ENCODE data around the gene ZNF79.

Gene ZNF79

DNA sequence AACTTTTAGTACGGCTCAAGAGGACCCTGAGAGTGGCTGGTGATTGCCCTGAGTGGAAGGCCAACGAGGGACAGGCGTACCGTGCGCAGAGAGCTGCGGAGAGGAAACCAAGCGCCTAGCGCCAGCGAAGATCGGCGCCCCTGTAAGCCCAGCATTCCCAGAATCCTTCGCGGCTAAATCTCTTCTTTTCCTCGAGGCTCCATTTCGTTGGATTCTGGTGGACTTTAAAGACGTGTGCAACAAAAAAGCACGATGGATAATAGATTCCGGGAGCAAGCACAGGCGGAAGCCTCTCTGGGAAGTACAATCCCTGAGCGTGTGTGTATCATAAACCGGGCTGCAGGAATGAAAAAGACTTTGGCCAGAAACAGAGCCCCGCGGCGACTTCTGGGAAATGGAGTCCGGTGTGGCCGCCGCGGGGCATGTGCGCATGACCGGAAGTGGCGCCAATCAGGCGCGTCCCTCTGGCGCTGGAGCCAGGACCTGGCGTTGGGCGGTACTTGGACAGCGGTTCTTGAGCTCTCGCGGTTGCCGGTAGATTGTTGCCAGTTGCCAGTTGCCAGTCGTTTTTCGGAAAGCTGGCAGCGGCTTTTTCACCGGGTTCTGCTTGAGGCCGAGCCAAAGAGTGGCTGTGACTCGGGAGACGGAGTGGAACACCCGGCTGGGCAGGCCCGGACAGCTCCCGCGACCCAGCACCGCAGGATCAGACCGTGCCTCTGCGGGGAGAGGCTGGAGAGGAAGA is at the start of gene ZNF79:
Gene ZNF79 (plus strand): TSS at position 449 of the 742 bp plus-strand sequence. CDS start 406 bp downstream, outside the sequence.
- peak; percentile 82 to 88 for DNase-seq (ENCODE audit: low read depth in 1 of 2, low spot score in 1 of 2)

DNA sequence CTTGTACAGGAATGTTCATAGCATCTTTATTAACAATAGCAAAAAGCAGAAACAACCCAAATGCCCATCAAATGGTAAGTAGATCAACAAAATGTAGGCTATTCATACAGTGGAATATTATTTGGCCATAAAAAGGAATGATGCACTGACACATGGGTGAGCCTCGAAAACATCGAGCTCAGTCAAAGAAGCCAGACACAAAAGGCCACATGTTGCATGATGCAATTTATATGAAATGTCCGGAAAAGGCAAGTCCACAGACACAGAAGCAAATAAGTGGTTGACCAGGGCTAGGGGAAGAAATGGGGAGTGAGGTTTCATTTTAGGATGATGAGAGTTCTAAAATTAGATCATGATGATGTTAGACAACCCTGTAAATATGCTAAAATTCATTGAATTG is 43.7 kb upstream of the ZNF79 start:
- DNase-seq (ENCODE audit: low read depth in 1 of 2, low spot score in 1 of 2): no peak

DNA sequence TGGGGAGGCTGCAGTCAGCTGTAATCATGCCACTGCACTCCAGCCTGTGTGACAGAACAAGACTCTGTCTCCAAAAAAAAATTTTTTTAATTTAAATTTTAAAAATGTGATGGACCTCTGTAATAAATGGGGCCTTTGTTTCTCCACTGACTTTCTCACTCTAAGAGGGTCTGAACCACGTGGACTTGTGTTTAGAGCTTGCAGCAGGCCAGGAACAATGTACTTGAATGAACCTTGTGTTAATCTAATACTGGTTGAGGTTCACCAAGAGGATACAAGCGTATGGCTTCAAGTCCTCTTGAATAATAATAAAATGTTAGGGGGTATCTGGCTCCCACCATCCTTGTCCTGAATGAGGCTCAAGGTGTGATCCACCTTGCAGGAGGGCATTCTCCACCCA is 41.6 kb upstream of the ZNF79 start:
- DNase-seq (ENCODE audit: low read depth in 1 of 2, low spot score in 1 of 2): no peak

GRCh38 chr9:127384016-127384730 is 40.0 kb upstream of the ZNF79 start:
- DNase-seq (ENCODE audit: low read depth in 1 of 2, low spot score in 1 of 2): no peak

DNA sequence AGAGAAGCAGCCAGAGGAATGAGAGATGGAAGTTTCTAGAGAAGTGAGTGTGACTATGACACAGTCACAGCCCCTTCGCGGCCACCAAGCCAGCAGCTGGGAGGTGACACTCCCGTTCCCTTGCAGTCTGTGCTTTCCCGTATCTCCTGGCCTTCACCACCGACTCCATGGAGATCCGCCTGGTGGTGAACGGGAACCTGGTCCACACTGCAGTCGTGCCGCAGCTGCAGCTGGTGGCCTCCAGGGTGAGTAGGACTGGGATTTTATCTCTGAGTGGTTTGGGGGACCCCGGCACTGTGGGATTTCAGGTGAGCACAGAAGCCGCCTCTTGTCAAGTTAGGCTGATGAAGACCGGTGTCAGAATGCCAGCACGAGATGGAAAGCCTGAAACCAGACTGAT is 39.3 kb upstream of the ZNF79 start:
- DNase-seq (ENCODE audit: low read depth in 1 of 2, low spot score in 1 of 2): no peak

- no peak for DNase-seq (ENCODE audit: low read depth in 1 of 2, low spot score in 1 of 2)
These were observed 37.9 kb upstream of the ZNF79 start for GRCh38 chr9:127386249-127386648.

DNA sequence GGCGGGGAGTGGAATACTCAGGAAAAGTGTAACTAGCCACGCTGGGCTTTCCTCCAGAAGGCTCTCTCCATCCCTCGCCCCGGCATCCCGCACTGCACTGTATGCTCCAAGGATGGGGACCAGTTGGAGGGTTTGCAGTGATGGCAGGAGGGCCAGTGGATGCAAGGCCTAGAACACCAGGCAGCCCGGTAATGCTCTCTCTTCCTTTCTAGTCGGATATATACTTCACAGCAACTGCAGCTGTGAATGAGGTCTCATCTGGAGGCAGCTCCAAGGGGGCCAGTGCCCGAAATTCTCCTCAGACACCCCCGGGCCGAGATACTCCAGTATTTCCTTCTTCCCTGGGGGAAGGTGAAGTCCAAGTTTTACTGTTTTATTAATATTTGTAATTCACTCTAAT is 37.2 kb upstream of the ZNF79 start:
- no peak for DNase-seq (ENCODE audit: low read depth in 1 of 2, low spot score in 1 of 2)

DNA sequence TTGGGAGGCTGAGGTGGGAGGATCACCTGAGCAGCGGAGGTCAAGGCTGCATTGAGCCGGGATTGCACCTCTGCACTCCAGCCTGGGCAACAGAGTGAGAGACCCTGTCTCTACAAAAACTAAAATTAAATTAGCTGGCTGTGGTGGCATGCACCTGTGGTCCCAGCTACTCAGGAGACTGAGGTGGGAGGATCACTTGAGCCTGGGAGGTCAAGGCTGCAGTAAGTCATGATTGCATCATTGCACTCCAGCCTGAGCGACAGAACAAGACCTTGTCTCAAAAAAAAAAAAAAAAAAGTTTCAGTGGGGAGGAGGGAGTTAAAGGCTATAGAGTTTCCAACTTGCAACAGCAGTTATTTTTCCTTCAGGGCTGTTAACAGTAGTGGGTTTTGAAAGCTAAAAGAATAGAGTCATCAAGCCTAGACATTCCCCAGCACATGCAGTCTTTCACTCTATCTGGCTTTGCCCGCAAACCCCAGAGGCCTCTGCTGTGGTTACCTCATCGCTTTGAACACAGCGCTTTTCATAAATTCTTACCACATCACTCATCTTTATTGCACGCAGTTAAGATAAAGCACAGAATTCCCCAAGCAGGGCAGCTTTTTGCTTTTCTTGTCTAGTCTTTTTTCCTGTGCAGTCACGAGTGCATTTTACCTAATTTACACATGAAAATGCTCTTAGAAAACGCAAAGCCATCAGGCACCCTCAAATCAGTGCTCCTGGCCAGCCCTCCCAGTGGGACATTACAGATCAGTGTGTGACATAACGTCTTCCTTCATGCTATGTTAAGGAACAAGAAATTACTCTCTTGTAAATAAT is 35.9 kb upstream of the ZNF79 start:
- DNase-seq (ENCODE audit: low read depth in 1 of 2, low spot score in 1 of 2): peak; percentile 61 to 85

GRCh38 chr9:127388856-127389238 is 35.3 kb upstream of the ZNF79 start:
- no peak for DNase-seq (ENCODE audit: low read depth in 1 of 2, low spot score in 1 of 2)

DNA sequence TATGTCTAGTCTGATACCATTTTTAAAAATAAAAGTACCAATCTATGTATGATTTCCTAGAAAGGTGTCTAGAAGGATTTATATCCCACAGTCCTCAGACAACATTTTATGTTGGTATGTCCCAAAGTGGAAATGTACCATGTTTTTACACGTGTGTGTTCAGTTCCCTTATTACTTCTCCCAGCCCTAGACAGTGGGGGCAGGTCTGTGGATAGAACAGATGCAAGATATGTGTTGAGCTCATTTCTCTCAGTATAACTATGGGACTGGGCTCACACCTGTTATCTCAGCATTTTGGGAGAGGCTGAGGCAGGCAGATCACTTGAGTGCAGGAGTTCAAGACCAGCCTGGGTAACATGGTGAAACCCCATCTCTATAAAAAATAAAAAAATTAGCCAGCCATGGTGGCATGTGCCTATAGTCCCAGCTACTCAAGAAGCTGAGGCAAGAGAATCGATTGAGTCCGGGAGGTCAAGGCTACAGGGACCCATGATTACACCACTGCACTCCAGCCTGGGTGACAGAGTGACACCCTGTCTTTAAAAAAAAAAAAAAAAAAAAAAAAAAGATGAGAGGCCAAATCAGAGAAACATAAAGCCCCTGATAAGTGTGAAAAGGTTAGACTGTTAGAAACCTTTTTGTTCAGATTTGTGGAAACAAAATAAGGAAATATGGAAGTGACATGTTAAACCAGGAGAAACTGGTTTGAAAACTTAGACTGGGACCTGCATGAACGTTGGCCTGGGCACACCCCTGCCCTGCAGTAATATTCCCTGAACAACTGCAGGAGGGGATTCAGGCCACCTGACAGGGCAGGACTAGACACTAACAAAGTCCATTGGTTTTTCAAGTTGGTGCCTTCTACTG is 34.6 kb upstream of the ZNF79 start:
- DNase-seq (ENCODE audit: low read depth in 1 of 2, low spot score in 1 of 2): no peak

- DNase-seq (ENCODE audit: low read depth in 1 of 2, low spot score in 1 of 2): no peak
These were observed 34.0 kb upstream of the ZNF79 start for GRCh38 chr9:127390248-127390545.

GRCh38 chr9:127390563-127390962 is 33.6 kb upstream of the ZNF79 start:
- DNase-seq (ENCODE audit: low read depth in 1 of 2, low spot score in 1 of 2): no peak

- DNase-seq (ENCODE audit: low read depth in 1 of 2, low spot score in 1 of 2): no peak
These were observed 32.0 kb upstream of the ZNF79 start for GRCh38 chr9:127392166-127392565.

GRCh38 chr9:127392976-127393375 is 31.2 kb upstream of the ZNF79 start:
- no peak for DNase-seq (ENCODE audit: low read depth in 1 of 2, low spot score in 1 of 2)

DNA sequence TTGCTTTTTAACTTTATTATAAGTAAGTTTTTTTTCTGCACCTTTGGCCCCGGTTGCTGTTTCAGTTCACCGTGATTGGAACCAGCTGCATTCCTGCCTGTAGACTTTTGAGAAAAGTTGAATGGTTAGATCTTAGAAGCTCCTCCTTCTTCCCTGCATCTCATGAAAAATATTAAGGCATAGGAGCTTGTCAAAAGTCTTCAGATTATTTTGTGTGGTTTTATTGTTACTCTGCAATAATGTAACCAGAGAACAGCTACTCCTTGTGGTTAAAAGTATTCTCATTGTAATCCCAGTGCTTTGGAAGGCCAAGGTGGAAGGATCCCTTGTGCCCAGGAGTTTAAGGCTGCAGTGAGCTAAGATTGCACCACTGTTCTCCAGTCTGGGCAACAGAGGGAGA is 30.5 kb upstream of the ZNF79 start:
- DNase-seq (ENCODE audit: low read depth in 1 of 2, low spot score in 1 of 2): no peak

- no peak for DNase-seq (ENCODE audit: low read depth in 1 of 2, low spot score in 1 of 2)
These were observed 28.5 kb upstream of the ZNF79 start for GRCh38 chr9:127395497-127396252.

- DNase-seq (ENCODE audit: low read depth in 1 of 2, low spot score in 1 of 2): no peak
These were observed 27.9 kb upstream of the ZNF79 start for GRCh38 chr9:127396253-127396807.

DNA sequence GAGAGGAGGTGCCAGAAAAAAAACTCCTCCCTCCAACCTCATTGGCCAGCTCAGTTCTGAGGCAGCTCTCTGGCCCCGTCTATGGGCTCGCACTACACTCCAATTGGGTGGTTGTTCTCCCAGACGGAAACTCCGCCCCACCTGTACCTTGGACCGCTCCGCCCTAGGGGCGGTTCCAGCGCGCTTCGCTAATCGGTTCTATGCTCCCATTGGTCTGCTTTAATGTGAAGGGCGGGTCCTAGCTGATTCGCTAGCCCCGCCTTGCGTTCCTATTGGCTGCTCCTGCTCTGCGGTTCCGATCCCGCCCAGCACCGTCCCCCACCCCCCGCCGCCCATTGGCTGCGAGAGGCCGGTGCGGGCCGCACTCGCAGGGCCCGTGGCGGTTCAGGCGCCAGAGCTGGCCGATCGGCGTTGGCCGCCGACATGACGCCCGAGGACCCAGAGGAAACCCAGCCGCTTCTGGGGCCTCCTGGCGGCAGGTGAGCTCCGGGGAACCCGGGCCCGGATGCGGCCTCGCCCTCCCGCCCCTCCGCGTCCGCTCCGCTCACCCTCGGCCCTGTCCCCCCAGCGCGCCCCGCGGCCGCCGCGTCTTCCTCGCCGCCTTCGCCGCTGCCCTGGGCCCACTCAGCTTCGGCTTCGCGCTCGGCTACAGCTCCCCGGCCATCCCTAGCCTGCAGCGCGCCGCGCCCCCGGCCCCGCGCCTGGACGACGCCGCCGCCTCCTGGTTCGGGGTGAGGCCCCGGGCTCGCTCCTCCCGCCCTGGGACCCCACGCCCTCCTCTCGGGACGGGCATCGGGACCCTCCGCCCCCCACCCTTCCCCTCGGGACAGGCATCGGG is 27.2 kb upstream of the ZNF79 start, which contains the start of gene SLC2A8:
Gene SLC2A8 (plus strand): TSS at position 362 of the 838 bp plus-strand sequence. CDS start 62 bp downstream, at position 424.
- DNase-seq (ENCODE audit: low read depth in 1 of 2, low spot score in 1 of 2): peak; percentile 53 to 82

- no peak for DNase-seq (ENCODE audit: low read depth in 1 of 2, low spot score in 1 of 2)
These were observed 26.4 kb upstream of the ZNF79 start for GRCh38 chr9:127397646-127398274.

Data from activated CD4-positive, alpha-beta T cell treated with anti-CD3 and anti-CD28 coated beads, Interleukin-2, amount 50 U/mL, for 24 hours (primary cell).